Pancreas (tissue), 10 donors: ENCODE measurements around the gene LCMT2. TPM values are rescaled to one million over a fixed set of nuclear protein-coding genes. Genes with fewer than 3 reads are reported as not detected.

Experiments
- ATAC-seq, 4 donors: fragments of 200-7000 bp; cut with Tn5 transposase; one replicate each; pipeline versions ENCODE4 v1.8.0 to v1.9.1; 2020; ENCODE audit warnings: mild to moderate bottlenecking in 4 of 4, moderate library complexity in 4 of 4
- DNase-seq, 6 donors: peaks; one replicate each; pipeline ENCODE4 v3.0.0-alpha.2; 2020
- FAIRE-seq: peaks from 2 replicates; lab custom pipeline; 2012; peaks lifted over from hg19 to GRCh38; lab: Jason Lieb, UNC
- H3K27ac ChIP-seq, 4 donors: fragments of 200-600 bp; sonication (generic); 1 replicate in 3 of 4; 2 replicates in 1 of 4; pipeline versions ENCODE4 v1.5.0 to v1.8.0; 2020
- H3K27me3 ChIP-seq, 4 donors: fragments of 200-600 bp; one replicate each; pipeline ENCODE4 v1.8.0; 2021
- H3K36me3 ChIP-seq, 3 donors: fragments of 200-600 bp; sonication (generic) in 1 of 3; one replicate each; pipeline versions ENCODE4 v1.5.0 to v1.8.0; 2020 to 2021
- H3K4me1 ChIP-seq, 3 donors: fragments of 200-600 bp; one replicate each; pipeline ENCODE4 v1.8.0; 2021
- H3K4me3 ChIP-seq, 4 donors: fragments of 200-600 bp; sonication (generic) in 2 of 4; one replicate each; pipeline versions ENCODE4 v1.5.0 to v1.8.0; 2020 to 2021
- H3K9me3 ChIP-seq, 4 donors: fragments of 200-600 bp; one replicate each; pipeline ENCODE4 v1.8.0; 2021
- WGBS, 2 donors: extraction: QIAGEN DNeasy Blood & Tissue Kit; methylation state at CpG; one replicate each; pipeline ENCODE4 v1.1.7; 2013; 5-methylcytosine and 5-hydroxymethylcytosine counted together
- intact Hi-C, 3 donors: fragments of 100-400 bp; cut with DNase I; formaldehyde crosslinking; loops; one replicate each; pipeline versions ENCODE4 v1.11.1 to v1.14.2; 2022
- polyA plus RNA-seq, 2 donors: library from polyadenylated mRNA; stranded (reverse); fragments of 200-250 nt; gene quantifications; one replicate each; pipeline ENCODE4 v1.2.3, GENCODE V29; 2013
- total RNA-seq, 6 donors: library from RNA; stranded (reverse); fragmentation: NEBNext Ultra II Directional in 4 of 6; extraction: Animal tissue kit (Norgen Biotek cat#: 25700) in 4 of 6; gene quantifications; one replicate each; pipeline versions ENCODE4 v1.2.1 to v1.2.4, GENCODE V29; 2021 to 2023
- TF ChIP-seq, protein P1 (sequence below), 4 donors: fragments of 200-600 bp; sonication (generic) in 3 of 4; IDR thresholded peaks; one replicate each; pipeline versions ENCODE4 v1.5.0 to v1.8.0; 2021; ENCODE audit warnings: antibody characterized with exemption in 4 of 4
- donor health status: healthy with polysubstance abuse.
- donor health status: DM: no; HTN: no; CAD: no; lungs with moderate emphysema.
- donor health status: DM: no; HTN: no; CAD: no.
- donor health status: control.
- donor health status: control.
- donor health status: Bipolar disorder and iron deficiency.
- donor health status: DM: yes; HTN: yes; CAD: no.
- donor health status: DM: no; HTN: no; CAD: no.
- donor health status: DM: no; HTN: no; CAD: no.
- donor health status: DM: yes; HTN: yes; CAD: no.

Gene LCMT2
- total and polyA plus RNA-seq, 8 donors = 1.7 to 5.0 (median 3.9) TPM

GRCh38 chr15:43318990-43319771 is 11.2 kb downstream of the LCMT2 start:
- no peak for DNase-seq
- Histone ChIP-seq H3K4me3 (no peak overlapping the region), H3K36me3 (no peaks in the 10 kb centered on the region), H3K27ac (no peak overlapping the region), H3K4me1 (no peaks in the 10 kb centered on the region), H3K9me3 (no peaks in the 10 kb centered on the region), H3K27me3 (no peaks in the 10 kb centered on the region)
- no peak for ATAC-seq
- 66 to 71% methylated on average over 4 of the region's 4 CpGs for WGBS, 2 donors
- no peak for FAIRE-seq
- TF ChIP-seq, protein P1, sequence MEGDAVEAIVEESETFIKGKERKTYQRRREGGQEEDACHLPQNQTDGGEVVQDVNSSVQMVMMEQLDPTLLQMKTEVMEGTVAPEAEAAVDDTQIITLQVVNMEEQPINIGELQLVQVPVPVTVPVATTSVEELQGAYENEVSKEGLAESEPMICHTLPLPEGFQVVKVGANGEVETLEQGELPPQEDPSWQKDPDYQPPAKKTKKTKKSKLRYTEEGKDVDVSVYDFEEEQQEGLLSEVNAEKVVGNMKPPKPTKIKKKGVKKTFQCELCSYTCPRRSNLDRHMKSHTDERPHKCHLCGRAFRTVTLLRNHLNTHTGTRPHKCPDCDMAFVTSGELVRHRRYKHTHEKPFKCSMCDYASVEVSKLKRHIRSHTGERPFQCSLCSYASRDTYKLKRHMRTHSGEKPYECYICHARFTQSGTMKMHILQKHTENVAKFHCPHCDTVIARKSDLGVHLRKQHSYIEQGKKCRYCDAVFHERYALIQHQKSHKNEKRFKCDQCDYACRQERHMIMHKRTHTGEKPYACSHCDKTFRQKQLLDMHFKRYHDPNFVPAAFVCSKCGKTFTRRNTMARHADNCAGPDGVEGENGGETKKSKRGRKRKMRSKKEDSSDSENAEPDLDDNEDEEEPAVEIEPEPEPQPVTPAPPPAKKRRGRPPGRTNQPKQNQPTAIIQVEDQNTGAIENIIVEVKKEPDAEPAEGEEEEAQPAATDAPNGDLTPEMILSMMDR (IDR thresholded peaks at IDR 0.05) = no peak
- intact Hi-C loops = no loop called here

- FAIRE-seq = no peak
- no peaks in the 10 kb centered on the region for H3K27me3 ChIP-seq
- H3K27ac ChIP-seq = no peak overlapping the region
- intact Hi-C loops = no loop called here
- 72 to 90% methylated on average over 8 of the region's 8 CpGs for WGBS, 2 donors
- no peaks in the 10 kb centered on the region for H3K36me3 ChIP-seq
- H3K9me3 ChIP-seq = no peaks in the 10 kb centered on the region
- H3K4me1 ChIP-seq = no peaks in the 10 kb centered on the region
- no peak for DNase-seq
- ATAC-seq = no peak
- TF ChIP-seq, protein P1 (IDR thresholded peaks at IDR 0.05) = no peak
- H3K4me3 ChIP-seq = no peak overlapping the region
These were observed 12.7 kb downstream of the LCMT2 start for GRCh38 chr15:43317566-43318184.

- WGBS, 2 donors = 83 to 94% methylated on average over 1 of the region's 1 CpG
- Histone ChIP-seq H3K4me1 (no peaks in the 10 kb centered on the region), H3K9me3 (no peaks in the 10 kb centered on the region), H3K36me3 (no peaks in the 10 kb centered on the region), H3K27me3 (no peaks in the 10 kb centered on the region), H3K27ac (no peak overlapping the region), H3K4me3 (no peak overlapping the region)
- FAIRE-seq = no peak
- no peak for DNase-seq
- intact Hi-C loops = no loop called here
- TF ChIP-seq, protein P1 (IDR thresholded peaks at IDR 0.05) = no peak
- ATAC-seq = no peak
These were observed 13.4 kb downstream of the LCMT2 start for GRCh38 chr15:43316971-43317346.

DNA sequence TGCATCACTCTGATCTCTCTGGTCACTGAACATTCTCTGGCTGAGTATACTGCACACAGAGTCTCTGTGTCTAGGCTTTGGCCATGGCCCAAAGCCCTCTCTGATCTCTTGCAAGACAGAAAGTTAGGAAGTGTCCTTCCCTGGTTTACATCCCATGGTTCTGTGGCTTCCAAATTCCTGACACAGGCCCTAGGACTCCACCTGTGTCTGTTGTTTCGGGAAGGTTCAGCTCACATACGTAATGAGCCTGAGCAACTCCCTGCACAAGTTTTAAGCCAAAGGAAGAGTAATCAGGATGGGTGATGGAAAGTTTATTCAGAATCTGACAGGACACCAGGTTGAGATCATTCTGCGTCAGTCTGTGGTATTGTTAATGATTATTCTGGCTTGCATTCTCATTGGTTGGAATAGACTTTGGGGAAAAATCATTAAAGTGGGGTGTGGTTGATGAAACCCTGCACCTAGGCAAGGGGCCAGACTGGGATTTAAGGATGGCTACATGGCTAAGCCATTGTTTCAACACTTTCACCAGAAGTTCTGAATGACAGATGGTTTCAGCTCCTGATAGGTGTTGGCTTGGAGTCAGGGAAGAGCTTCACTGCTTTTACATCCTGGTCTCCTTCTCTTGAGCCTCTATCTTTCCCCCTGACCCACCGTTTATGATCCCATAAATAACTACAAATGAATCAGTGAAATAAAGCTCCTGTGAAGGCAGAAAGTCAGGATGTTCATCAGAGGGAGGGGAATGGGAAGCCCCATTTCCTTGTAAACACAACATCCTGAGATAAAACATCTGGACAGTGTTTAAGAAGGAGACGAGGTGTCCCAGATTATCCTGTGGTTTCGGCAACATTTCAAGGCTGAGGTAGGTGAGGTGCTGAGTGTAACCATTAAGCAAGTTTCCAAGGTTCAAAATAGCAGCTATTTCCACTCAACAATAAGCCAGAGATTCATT is 14.1 kb downstream of the LCMT2 start:
- TF ChIP-seq, protein P1 (IDR thresholded peaks at IDR 0.05) = no peak
- no peak overlapping the region for H3K27ac ChIP-seq
- H3K4me1 ChIP-seq = no peaks in the 10 kb centered on the region
- 60 to 63% methylated on average over 6 of the region's 6 CpGs for WGBS, 2 donors
- intact Hi-C loops = no loop called here
- no peak for FAIRE-seq
- no peak for ATAC-seq
- peaks cover 0 to 4% (median 0%) of the 10 kb centered on the region in 4 donors for H3K27me3 ChIP-seq
- no peaks in the 10 kb centered on the region for H3K36me3 ChIP-seq
- H3K4me3 ChIP-seq = no peak overlapping the region
- H3K9me3 ChIP-seq = no peaks in the 10 kb centered on the region
- no peak for DNase-seq
